Testis (tissue), 3 donors: ENCODE measurements around the gene RBM33. TPM values are rescaled to one million over a fixed set of nuclear protein-coding genes. Genes with fewer than 3 reads are reported as not detected.

Experiments
- DNase-seq: peaks from one replicate; pipeline ENCODE4 v3.0.0-alpha.2; 2019
- H3K27ac ChIP-seq, 2 donors: fragments of 200-600 bp; sonication (generic); one replicate each; pipeline ENCODE4 v1.5.1; 2019
- H3K27me3 ChIP-seq: fragments of 200-600 bp; sonication (generic); one replicate; pipeline ENCODE4 v1.5.1; 2019
- H3K36me3 ChIP-seq: fragments of 200-600 bp; sonication (generic); one replicate; pipeline ENCODE4 v1.5.1; 2017; ENCODE audit warnings: low read depth; ENCODE audit errors: missing control alignments
- H3K4me1 ChIP-seq: fragments of 200-600 bp; sonication (generic); one replicate; pipeline ENCODE4 v1.5.1; 2019
- H3K4me3 ChIP-seq, 2 donors: fragments of 200-600 bp; sonication (generic); one replicate each; pipeline ENCODE4 v1.5.1; 2017 to 2019
- H3K9me3 ChIP-seq: fragments of 200-600 bp; sonication (generic); one replicate; pipeline ENCODE4 v1.5.1; 2017
- POLR2A ChIP-seq: fragments of 450-650 bp; IDR thresholded peaks from one replicate; pipeline ENCODE4 v1.6.1; 2017; ENCODE audit warnings: antibody characterized with exemption, mild to moderate bottlenecking, moderate library complexity
- WGBS, 2 donors: methylation state at CpG; one replicate each; pipeline ENCODE4 v1.1.5; 2018; 5-methylcytosine and 5-hydroxymethylcytosine counted together
- intact Hi-C: fragments of 100-400 bp; cut with DNase I; formaldehyde crosslinking; loops from one replicate; pipeline ENCODE4 v1.15.1; 2023; ENCODE audit warnings: low total_unique reads
- polyA plus RNA-seq: library from polyadenylated mRNA; stranded (reverse); fragments of 350-450 nt; fragmentation: Illumina TruSeq; extraction: RNeasy Lipid Tissue Mini Kit (QIAGEN cat#74804); gene quantifications from one replicate; pipeline ENCODE4 v1.2.3, GENCODE V29; 2014; ENCODE audit warnings: low read depth, low replicate concordance; ENCODE audit not compliant: insufficient read depth
- total RNA-seq, 2 donors: library from RNA; depleted of rRNA; stranded (reverse); fragments of >200 nt; gene quantifications; one replicate each; pipeline ENCODE4 v1.2.3, GENCODE V29; 2016
- TF ChIP-seq, protein P1 (sequence below), 3 experiments: fragments of 450-650 bp in 2 of 3; fragments of 200-600 bp in 1 of 3; sonication (generic) in 1 of 3; IDR thresholded peaks; one replicate each; pipeline ENCODE4 v1.5.1; 2016 to 2019; ENCODE audit warnings: antibody characterized with exemption in 3 of 3, mild to moderate bottlenecking in 2 of 3, moderate library complexity in 1 of 3

The RBM33 gene
- total and polyA plus RNA-seq, 3 donors from 2014 or later, result 27.3 to 104 (median 93.4) TPM

DNA sequence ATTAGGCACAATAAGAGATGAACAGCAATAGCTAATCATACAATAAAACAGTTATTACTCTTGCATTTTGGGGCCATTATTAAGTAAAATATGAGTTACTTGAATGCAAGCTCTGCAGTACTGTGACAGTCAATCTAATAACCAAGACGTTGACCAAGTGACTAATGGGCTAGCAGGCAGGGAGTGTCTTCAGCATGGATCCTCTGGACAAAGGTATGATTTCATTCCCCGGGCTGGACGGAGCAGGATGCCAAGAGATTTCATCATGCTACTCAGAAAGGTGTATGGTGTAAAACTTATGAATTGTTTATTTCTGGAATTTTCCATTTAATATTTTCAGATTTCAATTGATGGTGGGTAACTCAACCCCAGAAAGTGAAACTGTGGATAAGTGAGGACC is 86.9 kb downstream of the RBM33 start:
- intact Hi-C loops, result no loop called here
- WGBS, 2 donors, result 84 to 91% methylated on average over 3 of the region's 3 CpGs
- Histone ChIP-seq H3K27ac (no peak overlapping the region), H3K9me3 (no peaks in the 10 kb centered on the region), H3K27me3 (no peaks in the 10 kb centered on the region), H3K4me1 (no peaks in the 10 kb centered on the region), H3K36me3 (no peaks in the 10 kb centered on the region), H3K4me3 (no peak overlapping the region)
- DNase-seq, result no peak
- TF ChIP-seq, protein P1, sequence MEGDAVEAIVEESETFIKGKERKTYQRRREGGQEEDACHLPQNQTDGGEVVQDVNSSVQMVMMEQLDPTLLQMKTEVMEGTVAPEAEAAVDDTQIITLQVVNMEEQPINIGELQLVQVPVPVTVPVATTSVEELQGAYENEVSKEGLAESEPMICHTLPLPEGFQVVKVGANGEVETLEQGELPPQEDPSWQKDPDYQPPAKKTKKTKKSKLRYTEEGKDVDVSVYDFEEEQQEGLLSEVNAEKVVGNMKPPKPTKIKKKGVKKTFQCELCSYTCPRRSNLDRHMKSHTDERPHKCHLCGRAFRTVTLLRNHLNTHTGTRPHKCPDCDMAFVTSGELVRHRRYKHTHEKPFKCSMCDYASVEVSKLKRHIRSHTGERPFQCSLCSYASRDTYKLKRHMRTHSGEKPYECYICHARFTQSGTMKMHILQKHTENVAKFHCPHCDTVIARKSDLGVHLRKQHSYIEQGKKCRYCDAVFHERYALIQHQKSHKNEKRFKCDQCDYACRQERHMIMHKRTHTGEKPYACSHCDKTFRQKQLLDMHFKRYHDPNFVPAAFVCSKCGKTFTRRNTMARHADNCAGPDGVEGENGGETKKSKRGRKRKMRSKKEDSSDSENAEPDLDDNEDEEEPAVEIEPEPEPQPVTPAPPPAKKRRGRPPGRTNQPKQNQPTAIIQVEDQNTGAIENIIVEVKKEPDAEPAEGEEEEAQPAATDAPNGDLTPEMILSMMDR (IDR thresholded peaks at IDR 0.05), result no peak
- TF ChIP-seq POLR2A, result no peak

DNA sequence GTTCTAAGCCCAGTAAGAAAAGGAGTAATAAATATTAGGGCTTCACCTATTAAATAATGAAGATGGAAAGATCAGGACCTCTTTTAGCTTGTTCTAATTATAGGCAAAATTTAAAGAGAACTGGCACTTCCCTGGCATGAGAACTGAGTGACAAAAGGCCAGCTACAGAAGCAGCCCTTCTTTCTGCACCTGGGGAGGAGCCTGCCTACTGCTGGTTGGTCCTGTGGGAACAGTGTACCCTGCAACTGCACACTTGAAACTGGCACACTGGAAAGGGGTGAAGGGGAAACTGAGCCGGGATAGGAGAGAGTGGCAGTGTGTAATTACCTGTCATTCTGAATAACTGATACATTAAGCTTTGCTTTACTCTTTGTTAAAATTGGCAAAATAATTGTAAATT is 87.4 kb downstream of the RBM33 start:
- no peaks in the 10 kb centered on the region for H3K4me1 ChIP-seq
- no peaks in the 10 kb centered on the region for H3K9me3 ChIP-seq
- H3K4me3 ChIP-seq, result no peak overlapping the region
- WGBS, 2 donors, result 100% methylated on average over 1 of the region's 1 CpG
- TF ChIP-seq POLR2A, result no peak
- TF ChIP-seq, protein P1 (IDR thresholded peaks at IDR 0.05), result no peak
- no peak for DNase-seq
- intact Hi-C loops, result no loop called here
- H3K27me3 ChIP-seq, result no peaks in the 10 kb centered on the region
- no peaks in the 10 kb centered on the region for H3K36me3 ChIP-seq
- H3K27ac ChIP-seq, result no peak overlapping the region

DNA sequence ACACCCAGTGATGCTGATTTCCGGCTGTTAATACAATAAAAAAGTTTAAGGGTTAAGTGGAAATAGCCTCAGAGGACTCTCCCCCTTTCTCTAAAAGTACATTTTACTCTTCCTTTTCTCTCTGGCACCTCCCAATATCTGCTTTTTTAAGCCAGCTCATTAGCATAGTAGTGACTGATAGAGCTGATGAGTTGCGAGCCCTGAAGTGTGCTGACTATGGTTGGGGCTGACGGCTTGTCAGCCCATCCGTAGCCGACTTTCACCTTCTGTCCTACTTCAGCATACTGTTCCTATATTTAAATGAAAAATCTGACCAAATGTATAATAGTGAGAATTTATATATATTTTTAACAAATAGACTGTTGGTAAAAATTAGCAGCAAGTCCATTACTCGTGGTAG is 87.8 kb downstream of the RBM33 start:
- H3K4me1 ChIP-seq, result no peaks in the 10 kb centered on the region
- H3K9me3 ChIP-seq, result no peaks in the 10 kb centered on the region
- no peaks in the 10 kb centered on the region for H3K27me3 ChIP-seq
- WGBS, 2 donors, result 91 to 95% methylated on average over 6 of the region's 6 CpGs
- no peak for DNase-seq
- no peak overlapping the region for H3K4me3 ChIP-seq
- no peak for TF ChIP-seq POLR2A
- TF ChIP-seq, protein P1 (IDR thresholded peaks at IDR 0.05), result no peak
- intact Hi-C loops, result no loop called here
- no peaks in the 10 kb centered on the region for H3K36me3 ChIP-seq
- H3K27ac ChIP-seq, result no peak overlapping the region

DNA sequence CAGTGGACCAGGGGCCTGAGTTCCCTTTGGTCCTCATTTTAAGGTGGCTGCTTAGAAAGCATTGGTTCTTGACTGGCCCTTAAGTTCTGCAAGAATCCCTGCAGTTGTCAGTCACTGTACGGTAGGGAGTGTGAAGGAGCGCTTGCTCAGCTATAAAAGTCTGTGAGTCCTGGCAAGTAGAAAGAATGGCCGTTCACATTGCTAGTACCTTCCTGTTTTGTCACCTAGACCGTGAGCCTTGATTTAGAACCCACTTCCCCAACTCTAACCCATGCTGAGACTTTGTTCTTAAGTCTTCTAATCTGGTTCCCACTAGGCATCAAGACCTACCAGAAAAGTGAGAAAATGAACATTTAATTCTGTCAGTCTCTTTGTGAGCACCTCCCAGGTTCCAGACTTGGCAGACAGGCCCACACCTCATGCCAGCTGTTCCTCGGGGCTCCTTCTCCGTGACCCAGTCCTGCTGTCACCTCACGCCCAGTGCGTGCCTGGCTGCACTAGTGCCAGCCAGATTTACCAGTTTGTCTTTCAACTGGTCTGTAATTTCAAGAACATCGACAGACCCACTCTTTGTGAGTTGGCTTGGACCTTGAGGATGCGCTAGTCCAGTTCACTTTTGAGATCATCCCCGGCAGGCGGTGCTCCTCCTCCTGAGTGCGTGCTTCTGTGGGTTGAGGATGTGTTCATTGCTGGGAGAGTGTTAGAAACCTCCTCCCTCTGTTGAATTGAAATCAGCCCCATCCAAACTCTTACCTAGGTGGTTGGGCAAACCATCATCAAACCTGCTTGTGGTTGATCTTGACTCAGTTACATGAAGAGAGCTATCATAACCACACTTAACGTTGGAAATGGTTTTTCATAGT is 89.4 kb downstream of the RBM33 start:
- no peak overlapping the region for H3K27ac ChIP-seq
- no peaks in the 10 kb centered on the region for H3K27me3 ChIP-seq
- intact Hi-C loops, result no loop called here
- no peak for TF ChIP-seq POLR2A
- TF ChIP-seq, protein P1 (IDR thresholded peaks at IDR 0.05), result no peak
- peaks cover 4% of the 10 kb centered on the region for H3K4me1 ChIP-seq
- H3K9me3 ChIP-seq, result no peaks in the 10 kb centered on the region
- H3K36me3 ChIP-seq, result no peaks in the 10 kb centered on the region
- DNase-seq, result no peak
- H3K4me3 ChIP-seq, result no peak overlapping the region
- 89 to 90% methylated on average over 14 of the region's 14 CpGs for WGBS, 2 donors

DNA sequence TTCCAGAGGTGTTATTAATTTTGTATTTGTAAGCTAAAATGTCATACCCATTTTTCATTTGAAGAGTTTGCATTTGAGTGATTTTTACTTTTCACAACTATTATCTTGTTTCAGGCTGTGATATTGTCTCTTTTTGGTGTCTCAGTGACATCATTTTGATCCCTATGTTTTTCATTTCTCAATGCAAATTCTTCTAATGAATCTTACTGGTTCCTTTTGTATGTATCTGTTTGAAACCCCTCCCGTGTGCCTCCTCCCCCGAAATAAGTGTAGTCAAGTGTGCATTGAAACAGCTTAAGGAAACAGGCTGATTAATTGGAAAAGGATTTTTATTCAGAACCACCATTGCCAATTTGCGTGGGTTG is 90.0 kb downstream of the RBM33 start:
- no peaks in the 10 kb centered on the region for H3K9me3 ChIP-seq
- no peaks in the 10 kb centered on the region for H3K36me3 ChIP-seq

More for the DNA sequence above, 90.0 kb downstream of the RBM33 start:
- no peak for TF ChIP-seq POLR2A
- TF ChIP-seq, protein P1 (IDR thresholded peaks at IDR 0.05), result no peak
- intact Hi-C loops, result no loop called here
- WGBS, 2 donors, result 75 to 82% methylated on average over 3 of the region's 3 CpGs
- Histone ChIP-seq H3K27me3 (no peaks in the 10 kb centered on the region), H3K4me1 (peaks cover 4% of the 10 kb centered on the region), H3K27ac (no peak overlapping the region), H3K4me3 (no peak overlapping the region)
- DNase-seq, result no peak
